C4-2B (cell line): ENCODE results near the gene RBMS3.

Source experiments
- ZFX ChIP-seq: fragments of 450-650 bp; IDR thresholded peaks from 2 replicates; pipeline ENCODE4 v1.6.1; 2017
- TF ChIP-seq, protein P1 (sequence below): fragments of 450-650 bp; conservative IDR thresholded peaks from 2 replicates; pipeline ENCODE4 v1.5.1; 2017; ENCODE audit warnings: mild to moderate bottlenecking

DNA sequence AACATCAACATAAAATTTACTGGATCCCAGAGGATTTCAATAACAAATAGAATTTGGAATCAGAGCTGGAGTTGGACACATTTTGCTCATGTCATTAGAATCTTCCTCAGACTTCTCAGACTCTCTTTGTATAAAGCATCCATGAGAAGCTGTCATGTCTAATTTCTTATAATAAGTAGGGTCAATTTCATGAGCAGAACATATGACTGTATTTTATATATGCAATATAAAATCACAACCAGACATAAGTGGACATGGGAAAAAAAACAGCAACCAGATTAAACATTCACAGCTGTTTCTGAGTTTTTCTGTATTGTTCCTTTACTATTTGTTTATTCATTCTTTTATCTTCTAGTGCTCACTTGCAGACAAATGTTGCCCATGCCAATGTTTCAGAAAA, 325.5 kb downstream of the RBMS3 start:
- TF ChIP-seq, protein P1, sequence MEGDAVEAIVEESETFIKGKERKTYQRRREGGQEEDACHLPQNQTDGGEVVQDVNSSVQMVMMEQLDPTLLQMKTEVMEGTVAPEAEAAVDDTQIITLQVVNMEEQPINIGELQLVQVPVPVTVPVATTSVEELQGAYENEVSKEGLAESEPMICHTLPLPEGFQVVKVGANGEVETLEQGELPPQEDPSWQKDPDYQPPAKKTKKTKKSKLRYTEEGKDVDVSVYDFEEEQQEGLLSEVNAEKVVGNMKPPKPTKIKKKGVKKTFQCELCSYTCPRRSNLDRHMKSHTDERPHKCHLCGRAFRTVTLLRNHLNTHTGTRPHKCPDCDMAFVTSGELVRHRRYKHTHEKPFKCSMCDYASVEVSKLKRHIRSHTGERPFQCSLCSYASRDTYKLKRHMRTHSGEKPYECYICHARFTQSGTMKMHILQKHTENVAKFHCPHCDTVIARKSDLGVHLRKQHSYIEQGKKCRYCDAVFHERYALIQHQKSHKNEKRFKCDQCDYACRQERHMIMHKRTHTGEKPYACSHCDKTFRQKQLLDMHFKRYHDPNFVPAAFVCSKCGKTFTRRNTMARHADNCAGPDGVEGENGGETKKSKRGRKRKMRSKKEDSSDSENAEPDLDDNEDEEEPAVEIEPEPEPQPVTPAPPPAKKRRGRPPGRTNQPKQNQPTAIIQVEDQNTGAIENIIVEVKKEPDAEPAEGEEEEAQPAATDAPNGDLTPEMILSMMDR: no peak
- TF ChIP-seq ZFX: no peak
